Stimulated activated CD4-positive, alpha-beta T cell treated with anti-CD3 and anti-CD28 coated beads, Interleukin-4, amount 100 ng/mL, for 48 hours (primary cell): Measurements from ENCODE around the gene ST8SIA1.

Source experiments
- DNase-seq, 2 donors: peaks; one replicate each; pipeline ENCODE4 v3.0.0-alpha.2; 2020; ENCODE audit warnings: low read depth in 2 of 2

Gene ST8SIA1

GRCh38 chr12:22242726-22243125 is 91.8 kb downstream of the ST8SIA1 start:
- DNase-seq: no peak

- no peak for DNase-seq
Measured at GRCh38 chr12:22238211-22238610, 96.3 kb downstream of the ST8SIA1 start.

GRCh38 chr12:22234561-22234960 is 99.9 kb downstream of the ST8SIA1 start:
- no peak for DNase-seq

GRCh38 chr12:22231836-22232235 is 102.7 kb downstream of the ST8SIA1 start:
- no peak for DNase-seq

GRCh38 chr12:22231078-22231477 is 103.4 kb downstream of the ST8SIA1 start:
- DNase-seq: no peak

GRCh38 chr12:22230280-22230794 is 104.2 kb downstream of the ST8SIA1 start:
- DNase-seq: no peak

GRCh38 chr12:22229652-22230279 is 104.7 kb downstream of the ST8SIA1 start:
- DNase-seq: no peak

GRCh38 chr12:22228022-22228875 is 106.3 kb downstream of the ST8SIA1 start:
- no peak for DNase-seq

- DNase-seq: no peak
Measured at GRCh38 chr12:22223356-22223755, 111.2 kb downstream of the ST8SIA1 start.

- no peak for DNase-seq
Measured at GRCh38 chr12:22217556-22217955, 117.0 kb downstream of the ST8SIA1 start.

GRCh38 chr12:22215467-22216253 is 118.8 kb downstream of the ST8SIA1 start:
- DNase-seq: no peak

- no peak for DNase-seq
Measured at GRCh38 chr12:22211128-22211527, 123.4 kb downstream of the ST8SIA1 start.

GRCh38 chr12:22209422-22209821 is 125.1 kb downstream of the ST8SIA1 start:
- DNase-seq: no peak

- DNase-seq: no peak
Measured at GRCh38 chr12:22206111-22206728, 128.3 kb downstream of the ST8SIA1 start.

GRCh38 chr12:22204391-22204790 is 130.1 kb downstream of the ST8SIA1 start:
- DNase-seq: no peak

GRCh38 chr12:22202847-22203246 is 131.7 kb downstream of the ST8SIA1 start:
- no peak for DNase-seq

- no peak for DNase-seq
Measured at GRCh38 chr12:22201101-22201500, 133.4 kb downstream of the ST8SIA1 start.

- DNase-seq: no peak
Measured at GRCh38 chr12:22196236-22196635, 138.3 kb downstream of the ST8SIA1 start.

GRCh38 chr12:22190969-22191368 is 143.5 kb downstream of the ST8SIA1 start:
- DNase-seq: no peak

GRCh38 chr12:22188431-22188830 is 146.1 kb downstream of the ST8SIA1 start:
- no peak for DNase-seq

GRCh38 chr12:22180705-22181104 is 153.8 kb downstream of the ST8SIA1 start:
- no peak for DNase-seq

GRCh38 chr12:22173177-22173576 is 161.3 kb downstream of the ST8SIA1 start:
- DNase-seq: no peak
